A549 treated with dexamethasone at 1 μM for 4 hours (cell line): ENCODE data around the gene FBXO48. TPM values are rescaled to one million over a fixed set of nuclear protein-coding genes. Genes with fewer than 3 reads are reported as not detected.

Experiments
- total RNA-seq: library from RNA; stranded (reverse); fragments of 200-300 nt; extraction: Qiagen RNA extraction; gene quantifications from 5 replicates; pipeline ENCODE4 v1.2.3, GENCODE V29; 2022

Gene FBXO48, protein sequence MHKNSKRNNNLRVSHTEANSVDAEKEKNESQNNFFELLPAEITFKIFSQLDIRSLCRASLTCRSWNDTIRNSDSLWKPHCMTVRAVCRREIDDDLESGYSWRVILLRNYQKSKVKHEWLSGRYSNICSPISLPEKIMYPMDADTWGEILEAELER
- total RNA-seq, result 0.43 to 0.64 TPM (median 0.53 TPM) in 5 replicates

DNA sequence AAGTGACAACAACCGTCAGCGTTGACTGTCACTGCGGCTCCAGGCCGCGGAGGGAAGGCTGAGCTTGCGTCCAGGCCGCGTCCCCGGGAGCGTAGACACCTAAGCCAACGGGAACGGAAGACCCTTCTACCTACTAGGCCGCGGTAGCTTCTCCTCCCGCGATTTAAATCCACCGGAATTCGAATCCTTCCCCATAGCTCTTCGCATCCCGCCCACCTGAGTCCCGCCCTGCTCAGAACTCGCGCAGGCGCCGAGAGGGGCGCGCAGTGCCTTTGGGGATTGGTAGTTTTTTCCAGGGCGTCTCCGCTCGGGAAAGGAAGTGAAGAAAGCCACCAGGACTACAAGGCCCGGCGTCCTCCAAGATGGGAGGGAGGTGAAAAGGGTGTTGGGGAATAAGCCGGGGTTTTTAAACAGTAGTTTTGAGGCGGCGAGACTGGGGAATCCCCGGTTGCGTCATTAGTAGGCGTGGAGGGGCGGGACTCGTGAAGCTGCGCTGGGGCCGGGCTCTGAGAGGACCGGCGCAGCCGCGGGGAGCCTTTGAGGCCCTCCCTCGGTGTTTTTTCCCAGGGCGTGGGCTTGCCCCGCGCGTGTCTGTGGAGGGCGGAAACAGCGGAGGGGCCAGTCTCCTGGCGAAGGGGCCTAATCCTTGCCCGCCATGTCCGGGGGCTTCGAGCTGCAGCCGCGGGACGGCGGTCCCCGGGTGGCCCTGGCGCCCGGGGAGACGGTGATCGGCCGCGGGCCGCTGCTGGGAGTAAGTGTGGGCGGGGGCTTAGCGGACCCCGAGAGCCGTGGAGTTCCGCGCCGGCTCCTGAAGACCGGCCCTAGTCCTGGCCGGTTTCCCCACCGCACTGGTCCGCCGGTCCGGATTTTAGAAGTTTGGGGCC is at the start of gene FBXO48, which contains the start of gene APLF:
TSS of gene FBXO48 (minus strand) at position 218 of the 884 bp plus-strand sequence. CDS start 2,149 bp downstream, outside the sequence.
TSS of gene APLF (plus strand) at position 509 of the 884 bp plus-strand sequence. CDS start at position 656, 147 bp downstream.

Other genes starting within 250 kb of the FBXO48 start
- 63.5 to 76.6 TPM (median 69.2 TPM) in 5 replicates for gene PPP3R1, start 214.8 kb downstream of the FBXO48 start, total RNA-seq
- 1.4 to 2.3 TPM (median 1.7 TPM) in 5 replicates for gene CNRIP1, start 147.3 kb downstream of the FBXO48 start, total RNA-seq
- gene PLEK, start 102.0 kb downstream of the FBXO48 start, total RNA-seq, result not detected in 5 replicates
- gene APLF, start 291 bp upstream of the FBXO48 start, total RNA-seq, result 0.58 to 0.80 TPM (median 0.72 TPM) in 5 replicates
- gene PROKR1, start 176.3 kb upstream of the FBXO48 start, total RNA-seq, result 0.01 to 0.05 TPM (median 0.04 TPM) in 3 of 5 replicates, not detected in the others